Fibroblast of lung (primary cell): ENCODE results near the gene LZTR1. TPM values are rescaled to one million over a fixed set of nuclear protein-coding genes. Genes with fewer than 3 reads are reported as not detected.

Experiments
- DNase-seq, 2 donors: peaks; one replicate each; pipeline versions ENCODE4 v3.0.0 to v3.0.0-alpha.2; 2010; ENCODE audit warnings: low read depth in 2 of 2
- H2AFZ ChIP-seq: 2 replicates; pipeline ENCODE4 v1.5.1; 2012; ENCODE audit warnings: low read length, control low read depth, inconsistent platforms
- H3K27ac ChIP-seq: 2 replicates; pipeline ENCODE4 v1.5.1; 2011; ENCODE audit warnings: low read length, control low read depth; ENCODE audit not compliant: insufficient read depth
- H3K27me3 ChIP-seq: 2 replicates; pipeline ENCODE4 v1.5.1; 2011; ENCODE audit warnings: mild to moderate bottlenecking, low read length; ENCODE audit not compliant: control insufficient read depth, insufficient read depth
- H3K36me3 ChIP-seq: 2 replicates; pipeline ENCODE4 v1.5.1; 2011; ENCODE audit warnings: low read length; ENCODE audit not compliant: control insufficient read depth, insufficient read depth
- H3K4me1 ChIP-seq: 2 replicates; pipeline ENCODE4 v1.5.1; 2011; ENCODE audit warnings: low read length; ENCODE audit not compliant: control insufficient read depth, insufficient read depth; ENCODE audit errors: extremely low read depth
- H3K4me2 ChIP-seq: 2 replicates; pipeline ENCODE4 v1.5.1; 2011; ENCODE audit warnings: low read length, control low read depth; ENCODE audit not compliant: insufficient read depth; ENCODE audit errors: extremely low read depth
- H3K4me3 ChIP-seq, 4 experiments: fragments of 200-600 bp in 1 of 4; sonication (generic) in 1 of 4; replicated peaks in 1 of 4; 2 replicates each; pipeline ENCODE4 v1.5.1; 2011 to 2016; ENCODE audit warnings: low read length in 4 of 4, low read depth in 3 of 4, mild to moderate bottlenecking in 3 of 4, control low read depth in 2 of 4, inconsistent platforms in 1 of 4, mixed read lengths in 1 of 4; ENCODE audit not compliant: insufficient read depth in 1 of 4; ENCODE audit errors: control extremely low read depth in 1 of 4
- H3K79me2 ChIP-seq: 2 replicates; pipeline ENCODE4 v1.5.1; 2012; ENCODE audit warnings: mild to moderate bottlenecking, low read length, inconsistent platforms; ENCODE audit not compliant: control insufficient read depth, insufficient read depth
- H3K9ac ChIP-seq: 2 replicates; pipeline ENCODE4 v1.5.1; 2011; ENCODE audit warnings: mild to moderate bottlenecking, low read length, control low read depth; ENCODE audit not compliant: insufficient read depth
- H3K9me3 ChIP-seq: 2 replicates; pipeline ENCODE4 v1.5.1; 2012; ENCODE audit warnings: low read depth, low read length; ENCODE audit not compliant: control insufficient read depth, insufficient read depth
- H4K20me1 ChIP-seq: 2 replicates; pipeline ENCODE4 v1.5.1; 2011; ENCODE audit warnings: low read length; ENCODE audit not compliant: control insufficient read depth, insufficient read depth; ENCODE audit errors: extremely low read depth
- CTCF ChIP-seq, 2 donors: IDR thresholded peaks in 1 of 2; conservative IDR thresholded peaks in 1 of 2; 1 replicate in 1 of 2; 2 replicates in 1 of 2; pipeline ENCODE4 v1.5.1; 2011 to 2012; ENCODE audit warnings: low read length in 2 of 2, control low read depth in 1 of 2, inconsistent platforms in 1 of 2, low read depth in 1 of 2, mild to moderate bottlenecking in 1 of 2
- EZH2 ChIP-seq: IDR thresholded peaks from 2 replicates; pipeline ENCODE4 v1.5.1; 2012; ENCODE audit warnings: low read length, control low read depth, mild to moderate bottlenecking; ENCODE audit errors: missing control alignments
- polyA plus RNA-seq, 2 donors: library from polyadenylated mRNA; depleted of rRNA in 1 of 2; stranded (reverse) in 1 of 2; unstranded in 1 of 2; fragments of >200 nt; gene quantifications; 2 replicates each; pipeline ENCODE4 v1.2.1, GENCODE V29; 2011 to 2012; ENCODE audit warnings: missing spikeins in 1 of 2
- total RNA-seq: library from RNA; depleted of rRNA; stranded (reverse); fragments of >200 nt; gene quantifications from 2 replicates; pipeline ENCODE4 v1.2.1, GENCODE V29; 2014

LZTR1 gene
- total and polyA plus RNA-seq, 2 donors (not counting 1 experiment from before 2014, with no cell fraction given), result 27.4 to 75.8 TPM

GRCh38 chr22:20943104-20943933 is 38.8 kb upstream of the LZTR1 start:
- Histone ChIP-seq H3K9ac (no peak overlapping the region), H2AFZ (no peak overlapping the region), H3K27ac (no peak overlapping the region), H3K4me1 (peaks cover 9% of the 10 kb centered on the region), H3K4me2 (no peak overlapping the region), H3K79me2 (peaks cover 92% of the 10 kb centered on the region), H3K9me3 (no peaks in the 10 kb centered on the region), H3K4me3 (no peak overlapping the region), H3K27me3 (no peaks in the 10 kb centered on the region), H3K36me3 (no peaks in the 10 kb centered on the region), H4K20me1 (peaks cover 2% of the 10 kb centered on the region)
- no peak for TF ChIP-seq EZH2
- no peak for TF ChIP-seq CTCF (conservative IDR thresholded peaks at IDR 0.05 in 1 of 2, IDR thresholded peaks at IDR 0.05 in 1 of 2; ENCODE audit: low read depth in 1 of 2, low read length in 2 of 2)
- DNase-seq, result no peak

DNA sequence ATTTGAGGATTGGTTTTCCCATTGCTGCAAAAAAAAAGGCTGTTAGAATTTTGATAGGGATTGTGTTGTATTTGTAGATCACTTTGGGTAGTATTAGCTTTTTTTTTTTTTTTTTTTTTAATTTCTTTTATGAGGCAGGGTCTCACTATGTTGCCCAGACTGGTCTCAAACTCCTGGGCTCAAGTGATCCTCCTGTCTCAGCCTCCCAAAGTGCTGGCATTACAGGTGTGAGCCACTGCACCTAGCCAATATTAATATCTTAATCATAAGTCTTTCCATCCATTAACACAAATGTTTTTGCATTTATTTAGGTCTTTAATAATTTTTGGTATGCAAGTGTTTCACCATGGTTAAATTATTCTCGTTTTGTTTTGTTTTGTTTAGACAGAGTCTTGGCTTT is 38.1 kb upstream of the LZTR1 start:
- no peak for DNase-seq
- Histone ChIP-seq H3K4me3 (no peak overlapping the region), H2AFZ (no peak overlapping the region), H3K79me2 (peaks cover 92% of the 10 kb centered on the region), H3K27me3 (no peaks in the 10 kb centered on the region), H3K36me3 (no peaks in the 10 kb centered on the region), H3K27ac (no peak overlapping the region), H3K4me2 (no peak overlapping the region), H3K9ac (no peak overlapping the region), H3K4me1 (peaks cover 9% of the 10 kb centered on the region), H4K20me1 (peaks cover 2% of the 10 kb centered on the region), H3K9me3 (no peaks in the 10 kb centered on the region)
- no peak for TF ChIP-seq CTCF (conservative IDR thresholded peaks at IDR 0.05 in 1 of 2, IDR thresholded peaks at IDR 0.05 in 1 of 2; ENCODE audit: low read depth in 1 of 2, low read length in 2 of 2)
- TF ChIP-seq EZH2, result no peak

DNA sequence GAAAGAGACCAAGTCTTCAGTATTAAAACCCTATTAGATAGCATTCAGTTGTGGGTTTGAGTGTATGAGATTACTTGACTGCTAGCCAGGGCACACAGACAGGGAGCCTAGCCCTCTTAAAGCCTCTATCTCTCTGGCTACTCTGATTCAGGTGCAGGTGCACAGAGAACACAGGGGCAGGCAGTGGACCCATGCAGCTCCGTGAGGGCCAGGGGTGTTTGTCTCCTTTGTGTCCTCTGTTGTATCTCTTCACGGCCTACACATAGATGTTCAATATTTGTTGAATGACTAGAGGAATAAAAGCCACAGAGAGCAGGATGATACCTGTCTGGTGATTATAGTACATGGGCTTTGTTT is 36.5 kb upstream of the LZTR1 start:
- Histone ChIP-seq H3K4me1 (peaks cover 9% of the 10 kb centered on the region), H3K27me3 (no peaks in the 10 kb centered on the region), H3K27ac (no peak overlapping the region), H3K36me3 (peaks cover 2% of the 10 kb centered on the region), H3K4me3 (no peak overlapping the region), H3K79me2 (peaks cover 84% of the 10 kb centered on the region), H3K4me2 (no peak overlapping the region), H2AFZ (no peak overlapping the region), H3K9ac (no peak overlapping the region), H4K20me1 (peaks cover 2% of the 10 kb centered on the region), H3K9me3 (no peaks in the 10 kb centered on the region)
- DNase-seq, result no peak
- TF ChIP-seq CTCF (conservative IDR thresholded peaks at IDR 0.05 in 1 of 2, IDR thresholded peaks at IDR 0.05 in 1 of 2; ENCODE audit: low read depth in 1 of 2, low read length in 2 of 2) (no peak), EZH2 (no peak)
